GM20000 (cell line): Measurements from ENCODE around the gene FOXD1.

ENCODE experiments used
- DNase-seq: peaks from one replicate; pipeline ENCODE4 v3.0.0; 2012; ENCODE audit warnings: low spot score
- TF ChIP-seq, protein P1 (sequence below): IDR thresholded peaks from 2 replicates; pipeline ENCODE4 v1.5.1; 2012; ENCODE audit warnings: mild to moderate bottlenecking, control low read depth; ENCODE audit errors: extremely low read depth, missing control alignments

Gene FOXD1

DNA sequence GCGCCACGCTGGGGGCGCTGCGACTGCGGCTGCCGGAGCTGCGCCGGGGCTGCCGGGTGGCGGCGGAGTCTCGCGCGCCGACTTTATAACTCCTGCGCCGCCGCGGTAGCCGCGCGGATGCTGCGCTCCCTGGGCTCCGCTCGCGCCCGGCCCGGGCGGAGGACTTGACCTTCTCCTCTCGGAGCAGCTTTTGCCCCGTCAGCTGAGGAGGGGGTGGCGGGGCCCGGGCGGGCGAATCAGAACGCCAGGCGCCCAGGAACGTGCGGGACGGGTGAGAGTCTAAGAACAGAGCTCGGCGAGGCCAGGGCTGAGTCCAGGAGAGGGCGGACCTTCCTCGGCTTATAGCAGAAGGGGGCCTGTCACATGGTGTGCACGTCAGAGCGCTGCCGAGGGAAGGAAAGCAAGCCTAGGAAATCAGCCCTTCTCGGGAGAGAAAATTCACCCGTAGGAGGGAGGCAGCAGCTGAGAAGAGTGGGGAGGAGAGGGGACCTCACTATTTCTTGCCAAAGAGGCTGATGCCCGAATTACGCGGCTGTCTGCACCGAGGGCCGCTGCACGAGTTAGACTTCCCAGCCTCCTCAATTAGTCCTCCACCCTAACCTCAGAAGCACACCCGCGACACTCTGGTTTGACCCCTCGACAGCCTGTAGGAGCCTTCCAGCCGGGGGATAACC lies at the start of gene FOXD1:
FOXD1 (minus strand) TSS at position 315 of the 674 bp plus-strand sequence. CDS start 415 bp downstream, outside the sequence.
- TF ChIP-seq, protein P1, sequence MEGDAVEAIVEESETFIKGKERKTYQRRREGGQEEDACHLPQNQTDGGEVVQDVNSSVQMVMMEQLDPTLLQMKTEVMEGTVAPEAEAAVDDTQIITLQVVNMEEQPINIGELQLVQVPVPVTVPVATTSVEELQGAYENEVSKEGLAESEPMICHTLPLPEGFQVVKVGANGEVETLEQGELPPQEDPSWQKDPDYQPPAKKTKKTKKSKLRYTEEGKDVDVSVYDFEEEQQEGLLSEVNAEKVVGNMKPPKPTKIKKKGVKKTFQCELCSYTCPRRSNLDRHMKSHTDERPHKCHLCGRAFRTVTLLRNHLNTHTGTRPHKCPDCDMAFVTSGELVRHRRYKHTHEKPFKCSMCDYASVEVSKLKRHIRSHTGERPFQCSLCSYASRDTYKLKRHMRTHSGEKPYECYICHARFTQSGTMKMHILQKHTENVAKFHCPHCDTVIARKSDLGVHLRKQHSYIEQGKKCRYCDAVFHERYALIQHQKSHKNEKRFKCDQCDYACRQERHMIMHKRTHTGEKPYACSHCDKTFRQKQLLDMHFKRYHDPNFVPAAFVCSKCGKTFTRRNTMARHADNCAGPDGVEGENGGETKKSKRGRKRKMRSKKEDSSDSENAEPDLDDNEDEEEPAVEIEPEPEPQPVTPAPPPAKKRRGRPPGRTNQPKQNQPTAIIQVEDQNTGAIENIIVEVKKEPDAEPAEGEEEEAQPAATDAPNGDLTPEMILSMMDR = no peak
- DNase-seq = peak; percentile 63

DNA sequence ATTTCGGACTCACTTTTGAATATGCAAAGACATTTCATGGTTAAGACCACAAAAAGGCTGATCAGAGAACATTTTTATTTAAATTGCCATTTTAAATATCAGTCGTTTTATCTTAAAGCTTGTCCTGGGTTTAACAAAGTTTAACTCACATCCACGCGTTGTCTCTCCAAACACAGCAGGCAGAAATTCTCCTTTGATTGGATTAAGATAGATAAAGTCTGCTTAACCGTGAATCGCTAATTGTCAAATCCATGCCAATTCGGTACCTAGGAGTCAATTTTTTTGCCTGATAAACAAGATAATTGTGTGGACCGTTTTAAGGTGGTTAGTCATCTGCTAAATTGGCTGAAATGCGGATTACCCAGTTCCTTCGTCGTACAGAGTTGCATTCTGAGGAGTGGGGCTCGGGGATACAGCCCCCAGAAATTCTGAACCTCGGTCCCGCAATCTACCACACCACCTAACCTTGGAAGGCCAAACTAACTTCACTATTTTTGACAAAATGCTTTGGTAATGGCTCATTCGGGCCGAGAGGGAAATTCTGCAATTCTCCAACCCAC lies 49.0 kb upstream of the FOXD1 start:
- TF ChIP-seq, protein P1 = no peak
- DNase-seq = no peak

DNA sequence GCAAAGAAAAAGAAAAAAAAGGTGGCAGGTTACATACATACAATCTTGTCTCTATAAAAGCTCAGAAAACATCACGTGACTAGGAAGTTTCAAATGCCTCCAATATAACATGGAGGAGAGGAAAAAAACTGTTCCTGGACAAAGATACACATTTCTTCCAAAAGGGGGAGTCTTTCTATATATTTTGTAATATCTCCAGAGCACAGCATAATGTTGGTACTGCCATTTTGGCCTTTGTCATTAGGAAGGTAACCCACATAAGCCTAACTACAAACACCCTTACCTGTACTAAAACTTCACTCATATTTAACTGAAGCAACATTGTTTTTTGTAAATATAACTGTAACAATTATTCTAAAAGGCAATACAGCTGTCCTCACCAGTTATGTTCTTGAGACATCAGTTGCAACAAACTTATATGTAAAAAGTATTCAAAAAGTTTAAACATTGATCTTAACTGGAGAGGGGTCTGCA lies 48.4 kb upstream of the FOXD1 start:
- TF ChIP-seq, protein P1 = no peak
- no peak for DNase-seq

DNA sequence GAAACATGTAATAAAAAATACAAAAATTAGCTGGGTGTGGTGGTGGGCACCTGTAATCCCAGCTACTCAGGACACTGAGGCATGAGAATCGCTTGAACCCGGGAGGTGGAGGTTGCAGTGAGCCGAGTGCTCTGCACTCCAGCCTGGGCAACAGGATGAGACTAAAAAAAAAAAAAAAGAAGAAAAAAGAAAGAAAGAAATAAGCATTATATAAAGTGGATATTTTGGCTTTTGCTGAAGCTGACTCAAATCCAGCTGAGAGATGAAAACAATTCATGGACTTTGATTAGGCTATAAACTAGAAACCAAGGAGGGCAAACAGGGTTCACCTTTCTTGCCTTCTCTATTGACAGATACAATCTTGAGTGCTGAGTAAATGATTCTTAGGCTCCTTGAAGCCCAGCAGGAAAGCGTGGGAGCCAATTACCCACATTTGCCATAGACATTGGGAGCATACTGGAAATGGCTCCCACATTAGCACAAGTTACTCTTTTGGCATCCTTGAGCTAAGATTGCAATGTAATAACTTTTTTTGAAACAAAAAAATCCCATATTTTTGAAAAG lies 47.3 kb upstream of the FOXD1 start:
- TF ChIP-seq, protein P1 = no peak
- DNase-seq = no peak

DNA sequence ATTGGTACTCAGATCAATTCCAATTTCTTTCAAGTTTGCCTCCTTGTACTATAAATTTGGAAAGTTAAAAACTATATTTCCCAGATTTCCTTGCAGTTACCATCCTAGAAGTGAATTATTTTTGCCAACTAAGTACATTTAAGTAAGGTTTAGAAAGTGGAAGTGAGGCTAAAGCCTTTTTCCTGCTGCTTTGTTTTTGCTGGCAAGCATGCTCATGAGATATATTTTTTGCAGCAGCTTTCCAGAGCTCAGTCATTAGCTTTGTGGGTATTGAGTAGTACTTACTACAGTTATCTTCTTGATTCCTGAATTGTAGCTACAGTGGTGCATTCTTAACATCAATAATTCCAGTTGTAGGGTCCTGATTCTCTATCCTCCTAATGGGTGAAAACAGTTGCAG lies 46.1 kb upstream of the FOXD1 start:
- TF ChIP-seq, protein P1 = no peak
- DNase-seq = no peak

DNA sequence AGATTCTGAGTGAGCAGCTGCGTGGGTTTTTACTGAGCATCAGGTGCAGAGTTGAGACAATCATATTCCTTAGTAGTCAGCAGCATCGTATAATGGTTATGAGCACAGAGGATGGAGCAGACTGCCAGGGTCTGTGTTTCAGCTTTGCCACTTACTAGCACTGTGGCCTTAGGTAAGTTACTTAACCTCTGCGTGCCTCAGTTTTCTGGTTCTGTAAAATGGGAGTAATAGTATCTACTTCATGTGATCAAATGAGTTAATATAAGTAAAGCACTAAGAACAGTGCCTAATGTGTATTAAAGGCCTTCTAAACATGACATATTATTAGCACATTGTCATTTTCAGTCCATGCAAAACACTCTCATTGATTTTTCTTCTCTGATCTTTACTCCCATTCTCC lies 44.8 kb upstream of the FOXD1 start:
- TF ChIP-seq, protein P1 = no peak
- no peak for DNase-seq

DNA sequence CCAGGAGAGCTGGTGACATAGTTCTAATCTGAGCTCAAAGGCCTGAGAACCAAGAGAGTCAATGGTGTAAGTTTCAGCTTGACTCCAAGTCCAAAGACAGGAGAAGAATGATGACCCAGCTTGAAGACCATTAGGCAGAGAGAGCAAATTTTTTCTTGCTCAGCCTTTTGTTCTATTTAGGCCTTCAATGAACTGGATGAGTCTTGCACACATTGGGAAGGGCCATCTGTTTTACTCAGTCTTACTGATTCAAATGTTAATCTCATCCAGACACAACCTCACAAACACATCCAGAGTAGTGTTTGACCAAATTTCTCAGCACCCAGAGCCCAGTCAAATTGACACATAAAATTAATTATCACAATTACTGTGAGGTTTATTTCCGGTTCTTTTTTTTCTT lies 42.6 kb upstream of the FOXD1 start:
- no peak for DNase-seq
- TF ChIP-seq, protein P1 = no peak
